DOHH2 (cell line): ENCODE results near the gene EPX.

Source experiments
- H3F3A ChIP-seq: fragments of 200-600 bp; sonication (generic), shearing (Covaris generic); 2 replicates; pipeline ENCODE4 v1.6.0; 2016; ENCODE audit warnings: antibody characterized with exemption, mild to moderate bottlenecking; ENCODE audit not compliant: control insufficient read depth, insufficient read depth
- H3K27ac ChIP-seq: fragments of 200-600 bp; sonication (generic); 2 replicates; pipeline ENCODE4 v1.5.1; 2014; ENCODE audit warnings: low read depth, mild to moderate bottlenecking, low read length, moderate library complexity
- H3K27me3 ChIP-seq: fragments of 200-600 bp; sonication (generic); 2 replicates; pipeline ENCODE4 v1.6.1; 2014; ENCODE audit warnings: mild to moderate bottlenecking, low read length, mixed read lengths; ENCODE audit not compliant: control insufficient read depth
- H3K36me3 ChIP-seq: fragments of 200-600 bp; sonication (generic); 2 replicates; pipeline ENCODE4 v1.6.1; 2014; ENCODE audit warnings: mild to moderate bottlenecking, low read length, moderate library complexity, mixed read lengths; ENCODE audit not compliant: control insufficient read depth
- H3K4me1 ChIP-seq: fragments of 200-600 bp; sonication (generic); 2 replicates; pipeline ENCODE4 v1.6.1; 2014; ENCODE audit warnings: mild to moderate bottlenecking, low read length, mixed read lengths; ENCODE audit not compliant: control insufficient read depth
- H3K4me2 ChIP-seq: fragments of 200-600 bp; sonication (generic); 2 replicates; pipeline ENCODE4 v1.6.0; 2014; ENCODE audit warnings: mild to moderate bottlenecking, low read length, moderate library complexity
- H3K4me3 ChIP-seq: fragments of 200-600 bp; sonication (generic); 2 replicates; pipeline ENCODE4 v1.5.1; 2014; ENCODE audit warnings: mild to moderate bottlenecking, low read length, mixed read lengths
- H3K79me2 ChIP-seq: fragments of 200-600 bp; sonication (generic); 2 replicates; pipeline ENCODE4 v1.6.1; 2014; ENCODE audit warnings: mild to moderate bottlenecking, low read length, mixed read lengths; ENCODE audit not compliant: control insufficient read depth
- H3K9me2 ChIP-seq: fragments of 200-600 bp; sonication (generic); replicated peaks from 2 replicates; pipeline ENCODE4 v1.6.1; 2014; ENCODE audit warnings: mild to moderate bottlenecking, low read length, mixed read lengths; ENCODE audit not compliant: control insufficient read depth
- H3K9me3 ChIP-seq: fragments of 200-600 bp; sonication (generic); 2 replicates; pipeline ENCODE4 v1.6.1; 2014; ENCODE audit warnings: antibody characterized with exemption, low read length, mixed read lengths; ENCODE audit not compliant: control insufficient read depth, insufficient read depth
- H4K20me1 ChIP-seq: fragments of 200-600 bp; sonication (generic); 2 replicates; pipeline ENCODE4 v1.6.0; 2014; ENCODE audit warnings: low read depth, mild to moderate bottlenecking, antibody characterized with exemption, low read length, moderate library complexity; ENCODE audit not compliant: control insufficient read depth, insufficient read depth
- CTCF ChIP-seq: fragments of 200-600 bp; sonication (generic); IDR thresholded peaks from one replicate; pipeline ENCODE4 v1.5.1; 2014; ENCODE audit warnings: antibody characterized with exemption, mild to moderate bottlenecking, low read depth, low read length; ENCODE audit not compliant: poor library complexity, severe bottlenecking
- EZH2phosphoT487 ChIP-seq: fragments of 200-600 bp; sonication (generic); IDR thresholded peaks from 2 replicates; pipeline ENCODE4 v1.6.1; 2017; ENCODE audit warnings: borderline replicate concordance, mild to moderate bottlenecking, antibody characterized with exemption, low read length, moderate library complexity, mixed read lengths

EPX gene

GRCh38 chr17:58148609-58149008 lies 43.9 kb upstream of the EPX start:
- Histone ChIP-seq H3F3A (no peaks in the 10 kb centered on the region), H3K4me2 (no peak overlapping the region), H4K20me1 (no peaks in the 10 kb centered on the region), H3K79me2 (no peaks in the 10 kb centered on the region), H3K36me3 (no peaks in the 10 kb centered on the region), H3K4me1 (no peaks in the 10 kb centered on the region), H3K4me3 (no peak overlapping the region), H3K9me2 (no peaks in the 10 kb centered on the region), H3K27me3 (peaks cover 39% of the 10 kb centered on the region), H3K27ac (no peak overlapping the region), H3K9me3 (peaks cover 4% of the 10 kb centered on the region; the same call in 1 of the 2 replicates)
- TF ChIP-seq EZH2phosphoT487 (no peak), CTCF (no peak)

GRCh38 chr17:58150394-58150793 lies 42.1 kb upstream of the EPX start:
- H3K4me2 ChIP-seq = no peak overlapping the region
- no peaks in the 10 kb centered on the region for H3K79me2 ChIP-seq
- H3K9me2 ChIP-seq = no peaks in the 10 kb centered on the region
- no peaks in the 10 kb centered on the region for H4K20me1 ChIP-seq
- no peaks in the 10 kb centered on the region for H3K9me3 ChIP-seq
- no peaks in the 10 kb centered on the region for H3F3A ChIP-seq
- H3K4me1 ChIP-seq = no peaks in the 10 kb centered on the region
- H3K27ac ChIP-seq = no peak overlapping the region
- H3K27me3 ChIP-seq = peaks cover 42% of the 10 kb centered on the region
- no peak overlapping the region for H3K4me3 ChIP-seq
- H3K36me3 ChIP-seq = no peaks in the 10 kb centered on the region
- TF ChIP-seq CTCF (no peak), EZH2phosphoT487 (no peak)

- Histone ChIP-seq H3K27me3 (peaks cover 37% of the 10 kb centered on the region), H3K4me1 (no peaks in the 10 kb centered on the region), H4K20me1 (no peaks in the 10 kb centered on the region), H3F3A (no peaks in the 10 kb centered on the region), H3K36me3 (no peaks in the 10 kb centered on the region), H3K79me2 (no peaks in the 10 kb centered on the region), H3K27ac (no peak overlapping the region), H3K9me2 (no peaks in the 10 kb centered on the region), H3K4me3 (no peak overlapping the region), H3K4me2 (no peak overlapping the region), H3K9me3 (no peaks in the 10 kb centered on the region)
- TF ChIP-seq EZH2phosphoT487 (no peak), CTCF (no peak)
These were observed 39.5 kb upstream of the EPX start for GRCh38 chr17:58153046-58153445.

- no peaks in the 10 kb centered on the region for H3K79me2 ChIP-seq
- H3K27ac ChIP-seq = no peak overlapping the region
- H3K36me3 ChIP-seq = no peaks in the 10 kb centered on the region
- H3K4me1 ChIP-seq = no peaks in the 10 kb centered on the region
- no peak overlapping the region for H3K4me3 ChIP-seq
- no peak overlapping the region for H3K4me2 ChIP-seq
- TF ChIP-seq CTCF = no peak
- no peak for TF ChIP-seq EZH2phosphoT487
- no peaks in the 10 kb centered on the region for H4K20me1 ChIP-seq
- H3K9me3 ChIP-seq = no peaks in the 10 kb centered on the region
- no peaks in the 10 kb centered on the region for H3K9me2 ChIP-seq
- H3K27me3 ChIP-seq = peaks cover 32% of the 10 kb centered on the region
- H3F3A ChIP-seq = no peaks in the 10 kb centered on the region
These were observed 38.9 kb upstream of the EPX start for GRCh38 chr17:58153671-58154070.
